ENCODE results near the gene RAPGEF5.
"Not testable (repeated sequence)": the region's sequence is repeated elsewhere in the genome, so short reads cannot be mapped to it uniquely, and the experiment has no call there.

The RAPGEF5 gene

DNA sequence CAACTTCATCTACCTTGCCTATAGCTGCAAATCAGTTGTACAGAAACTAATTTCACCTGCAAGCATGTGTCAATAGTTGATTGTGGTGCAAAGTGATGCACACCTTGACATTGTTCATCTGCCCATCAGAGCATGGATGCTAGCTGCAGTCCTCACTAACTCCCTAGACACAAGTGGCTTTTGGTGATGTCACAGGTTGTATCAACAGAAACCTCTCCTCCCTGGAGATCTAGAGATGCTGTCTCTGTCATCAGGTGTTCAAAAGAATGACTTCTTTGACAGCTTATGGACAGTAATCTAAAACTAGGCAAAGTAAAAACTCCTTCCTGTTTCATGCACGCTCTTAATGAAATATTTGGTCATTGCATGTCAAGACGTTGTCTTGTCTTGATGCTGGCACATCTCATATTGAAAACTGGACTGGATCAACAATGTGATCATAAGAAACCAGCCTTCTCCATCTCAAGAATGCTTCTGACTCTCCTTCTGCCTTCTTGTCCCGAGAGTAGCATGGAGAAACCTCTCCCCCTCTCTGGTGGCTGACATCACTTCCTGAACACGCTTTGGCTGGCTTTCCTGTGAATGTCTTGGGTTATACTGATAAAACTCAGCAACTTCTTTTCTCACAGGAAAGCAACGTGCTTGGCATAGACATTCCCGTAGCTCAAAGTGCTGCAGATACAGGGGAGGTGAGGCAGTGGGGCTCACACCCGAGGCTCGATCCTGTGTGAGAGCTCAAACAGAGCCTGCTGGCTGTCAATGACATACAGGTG, 235.1 kb downstream of the RAPGEF5 start:
- no peak for DNase-seq (ENCODE audit: low read depth in 2 of 2)

DNA sequence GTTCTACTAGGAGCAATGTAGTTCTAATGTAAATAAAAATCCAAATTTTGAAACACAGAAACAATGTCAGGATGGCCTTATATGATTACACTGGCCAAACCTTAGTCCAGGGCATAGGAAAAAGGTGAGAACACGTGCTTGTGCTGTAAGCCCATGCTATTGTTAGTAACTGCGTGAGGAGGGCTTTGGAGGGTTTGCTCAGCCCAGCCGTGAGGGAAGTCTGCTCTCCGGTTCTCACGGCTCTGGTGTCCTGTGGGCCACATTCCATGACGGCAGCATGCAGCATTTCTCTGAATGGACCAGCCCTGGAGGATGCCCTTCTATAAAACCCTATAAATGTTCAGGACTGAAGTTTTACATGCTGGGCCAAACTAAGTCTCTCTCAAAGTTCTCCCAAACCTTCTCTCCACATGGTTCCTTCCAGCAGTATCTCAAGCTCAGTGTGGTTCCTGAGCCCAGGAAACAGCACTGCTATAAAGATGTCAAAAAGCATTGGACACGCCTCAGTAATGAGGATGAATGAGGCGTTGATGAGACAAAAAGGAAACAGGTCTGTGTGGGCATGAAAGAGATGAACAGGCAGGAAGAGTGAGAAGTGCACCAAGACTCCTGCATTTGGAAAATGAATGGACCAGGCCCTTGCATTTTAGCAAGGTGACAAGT, 236.4 kb downstream of the RAPGEF5 start:
- DNase-seq (ENCODE audit: low read depth in 2 of 2) = no peak

DNA sequence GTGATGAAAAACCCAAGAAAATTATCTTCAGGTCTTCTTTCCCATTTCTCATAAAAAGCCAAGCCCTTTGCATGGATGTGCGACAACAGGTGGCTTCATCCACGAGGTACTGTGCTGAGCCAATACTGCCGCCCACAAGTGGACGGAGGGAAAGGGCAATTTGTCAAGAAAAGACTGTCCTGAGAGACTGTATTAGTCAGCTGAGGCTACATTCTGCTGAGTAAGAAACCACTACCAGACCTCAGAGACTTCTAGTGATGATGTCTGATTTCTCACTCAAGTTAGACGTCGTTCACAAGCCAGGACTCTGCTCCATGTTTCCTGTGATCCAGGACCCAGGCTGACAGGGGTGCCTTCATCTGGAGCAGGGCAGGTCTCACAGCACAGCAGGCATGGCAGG, 239.7 kb downstream of the RAPGEF5 start:
- no peak for DNase-seq (ENCODE audit: low read depth in 2 of 2)

DNA sequence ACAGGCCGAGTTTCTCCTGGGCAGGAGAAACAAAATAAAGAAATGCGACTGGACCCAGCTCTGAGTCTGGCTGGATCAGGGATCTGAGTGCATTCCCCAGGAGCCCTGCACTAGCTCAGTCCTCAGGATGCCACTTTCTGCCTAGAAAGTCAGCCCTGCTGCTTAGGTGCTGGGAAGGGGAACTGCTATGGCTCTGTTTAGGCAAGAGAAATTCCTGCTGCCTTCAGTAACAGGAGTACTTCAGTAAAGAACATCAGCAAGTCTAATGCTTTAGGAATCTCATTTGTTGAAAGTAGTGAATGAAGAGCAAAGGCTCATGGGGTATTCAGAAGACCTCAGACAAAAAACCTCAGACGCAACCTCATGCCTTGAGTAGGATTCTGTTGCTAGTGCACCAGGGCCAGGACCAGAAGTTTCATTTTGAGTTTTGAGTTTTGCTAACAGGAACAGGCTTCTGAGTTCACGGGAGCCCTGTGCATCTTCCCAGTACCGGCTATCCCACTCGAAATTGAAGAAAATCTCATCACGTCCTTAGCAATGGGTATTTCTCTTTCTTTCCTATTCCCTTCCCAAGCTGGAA, 240.4 kb downstream of the RAPGEF5 start:
- DNase-seq (ENCODE audit: low read depth in 2 of 2) = no peak

DNA sequence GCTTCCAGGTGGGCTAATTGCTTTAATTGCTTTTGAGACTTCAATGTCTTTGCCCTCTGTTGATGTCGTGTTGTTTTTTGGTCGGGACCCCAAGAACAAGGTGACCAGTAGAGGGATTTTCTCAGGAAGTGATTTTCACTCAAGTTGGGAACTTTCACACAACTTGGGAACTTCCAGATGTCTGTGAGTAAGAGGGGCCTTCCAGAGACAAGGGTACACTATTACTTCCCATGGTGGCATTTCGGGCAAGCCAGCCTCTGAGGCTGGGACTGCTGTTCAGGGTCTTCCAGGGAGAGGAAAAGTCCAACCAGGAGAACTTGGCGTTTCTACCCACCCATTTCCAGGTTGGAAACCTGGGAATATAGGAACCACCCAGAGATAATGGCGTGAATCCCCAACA, 241.3 kb downstream of the RAPGEF5 start:
- DNase-seq (ENCODE audit: low read depth in 2 of 2) = no peak

DNA sequence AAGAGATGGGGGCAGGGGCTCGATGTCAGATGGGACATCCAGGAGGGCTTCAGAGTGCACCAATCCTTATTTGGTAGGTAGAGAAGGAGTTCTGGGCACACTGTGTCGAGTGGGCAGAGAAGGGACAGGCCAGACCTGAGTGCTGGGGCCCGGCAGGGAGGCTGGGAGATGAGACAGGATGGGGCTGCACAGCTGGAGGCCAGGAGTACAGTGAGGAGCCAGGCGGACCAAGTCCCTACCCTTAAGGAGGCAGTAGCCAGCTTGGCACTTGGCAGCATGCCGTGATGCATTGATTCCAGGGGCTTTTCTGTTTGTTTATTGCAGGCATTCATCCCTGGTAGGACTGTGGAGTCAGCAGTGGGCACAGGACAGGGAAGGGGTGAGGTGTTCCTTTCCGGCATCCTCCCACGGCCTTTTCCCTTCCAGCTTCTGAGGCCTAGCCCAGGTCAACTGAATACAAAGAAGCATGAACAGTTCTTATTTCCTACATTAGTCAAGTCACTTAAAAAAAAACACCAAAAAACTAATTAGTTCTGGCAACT, 242.4 kb downstream of the RAPGEF5 start:
- no peak for DNase-seq (ENCODE audit: low read depth in 2 of 2)

DNA sequence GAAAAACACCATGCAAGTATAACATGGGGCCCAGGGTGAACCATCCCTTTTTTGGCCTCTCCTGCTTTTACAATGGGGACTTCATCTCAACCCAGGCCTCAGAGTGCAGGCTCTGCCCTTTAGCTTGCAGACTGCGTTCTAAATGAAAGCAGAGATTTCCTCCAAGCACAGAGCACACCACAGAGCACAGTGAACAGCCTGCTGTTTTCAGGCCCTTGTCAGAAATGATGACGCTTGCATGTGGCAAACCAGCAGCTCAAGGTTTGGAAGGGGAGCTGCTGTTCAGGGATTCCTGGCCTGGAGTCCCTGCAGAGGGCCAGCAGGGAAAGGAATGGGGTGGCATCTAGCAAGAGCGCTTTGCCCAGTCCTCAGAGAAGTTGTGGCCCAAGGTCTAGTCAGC, 243.9 kb downstream of the RAPGEF5 start:
- DNase-seq (ENCODE audit: low read depth in 2 of 2) = no peak

DNA sequence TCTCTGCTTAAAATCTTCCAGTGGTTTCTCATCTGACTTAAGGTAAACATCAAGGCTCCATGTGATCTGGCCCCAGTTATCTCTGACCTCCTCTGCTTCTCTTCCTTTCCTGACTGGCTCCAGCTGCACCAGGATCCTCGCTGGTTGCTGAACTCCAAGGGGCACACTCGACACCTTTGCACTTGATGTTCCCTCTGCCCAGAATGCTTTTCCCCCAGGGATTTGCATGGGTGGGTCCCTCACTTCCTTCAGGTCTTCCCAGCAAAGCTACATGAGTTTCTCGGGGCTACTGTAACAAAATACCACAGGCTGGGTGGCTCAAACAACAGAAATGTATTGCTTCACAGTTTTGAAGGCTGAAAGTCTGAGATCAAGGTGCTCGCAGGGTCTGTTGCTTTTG, 245.3 kb downstream of the RAPGEF5 start:
- DNase-seq (ENCODE audit: low read depth in 2 of 2) = no peak

DNA sequence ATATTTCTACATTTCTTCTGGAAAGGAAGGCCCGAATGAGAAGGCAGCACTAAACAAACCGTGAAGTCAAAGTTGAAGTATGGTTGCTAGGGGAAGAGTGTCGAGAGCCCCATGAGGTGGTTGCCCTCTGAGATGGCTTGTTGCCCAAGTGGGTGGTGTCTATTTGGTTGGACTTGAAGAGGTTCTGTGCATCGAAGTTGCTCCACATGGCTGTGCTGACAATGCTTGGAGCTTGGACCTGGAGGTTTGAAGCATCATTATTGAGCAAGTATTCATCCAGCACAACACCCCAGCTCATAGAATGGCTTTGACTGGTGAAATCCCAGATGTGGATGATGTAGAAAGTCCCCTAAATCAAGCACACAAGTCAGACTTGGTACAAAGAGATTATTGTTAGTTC, 246.1 kb downstream of the RAPGEF5 start:
- no peak for DNase-seq (ENCODE audit: low read depth in 2 of 2)

DNA sequence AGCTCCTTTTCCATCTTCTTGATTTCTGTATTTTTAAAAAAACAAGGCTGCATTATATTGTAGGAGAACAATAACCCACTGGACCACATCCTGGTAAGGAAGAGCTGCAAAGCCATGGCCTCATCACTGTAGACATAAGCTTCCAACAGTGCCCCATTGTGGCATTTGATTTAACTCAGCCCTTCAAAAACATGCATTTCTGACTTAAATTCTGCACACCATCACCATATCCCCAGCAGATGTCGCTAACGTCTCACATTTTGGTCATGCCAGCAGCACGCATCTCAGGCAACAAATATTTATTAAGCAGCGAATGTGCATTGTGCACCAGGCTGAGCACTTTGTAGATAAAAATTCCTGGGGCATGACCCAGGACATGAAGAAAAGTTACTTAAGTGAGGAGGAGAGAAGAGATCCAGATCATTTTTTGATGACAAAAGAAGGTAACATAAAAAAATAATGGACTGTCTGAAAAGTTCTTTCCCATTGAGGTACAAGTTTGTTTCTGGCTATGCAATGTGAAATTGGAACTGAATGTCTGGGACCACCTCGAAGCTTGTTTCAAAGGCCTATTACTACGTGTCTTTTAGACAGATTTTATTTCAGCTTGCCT, 246.6 kb downstream of the RAPGEF5 start:
- peak; percentile 14 to 56 for DNase-seq (ENCODE audit: low read depth in 2 of 2)

DNA sequence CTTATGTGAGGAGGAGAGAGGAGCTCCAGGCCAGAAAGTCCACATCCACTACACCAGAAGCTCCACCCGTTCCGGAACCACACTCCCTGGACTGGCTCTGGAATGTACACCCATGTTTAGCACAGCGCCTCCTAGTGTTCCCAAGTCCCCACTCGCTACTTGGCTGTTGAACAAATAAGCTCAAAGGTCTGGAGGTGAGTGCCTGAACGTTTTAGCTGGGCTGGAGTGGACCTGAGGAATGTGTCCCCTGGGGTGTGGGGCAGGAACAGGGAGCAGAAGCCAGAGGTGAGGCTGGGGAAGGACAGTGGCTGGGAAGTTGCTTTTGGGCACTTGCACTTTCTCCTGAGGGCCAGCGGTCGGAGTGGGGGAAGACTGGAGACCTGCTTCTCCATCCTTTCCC, 247.2 kb downstream of the RAPGEF5 start:
- DNase-seq (ENCODE audit: low read depth in 2 of 2) = peak in 1 of 2 donors; percentile 4

DNA sequence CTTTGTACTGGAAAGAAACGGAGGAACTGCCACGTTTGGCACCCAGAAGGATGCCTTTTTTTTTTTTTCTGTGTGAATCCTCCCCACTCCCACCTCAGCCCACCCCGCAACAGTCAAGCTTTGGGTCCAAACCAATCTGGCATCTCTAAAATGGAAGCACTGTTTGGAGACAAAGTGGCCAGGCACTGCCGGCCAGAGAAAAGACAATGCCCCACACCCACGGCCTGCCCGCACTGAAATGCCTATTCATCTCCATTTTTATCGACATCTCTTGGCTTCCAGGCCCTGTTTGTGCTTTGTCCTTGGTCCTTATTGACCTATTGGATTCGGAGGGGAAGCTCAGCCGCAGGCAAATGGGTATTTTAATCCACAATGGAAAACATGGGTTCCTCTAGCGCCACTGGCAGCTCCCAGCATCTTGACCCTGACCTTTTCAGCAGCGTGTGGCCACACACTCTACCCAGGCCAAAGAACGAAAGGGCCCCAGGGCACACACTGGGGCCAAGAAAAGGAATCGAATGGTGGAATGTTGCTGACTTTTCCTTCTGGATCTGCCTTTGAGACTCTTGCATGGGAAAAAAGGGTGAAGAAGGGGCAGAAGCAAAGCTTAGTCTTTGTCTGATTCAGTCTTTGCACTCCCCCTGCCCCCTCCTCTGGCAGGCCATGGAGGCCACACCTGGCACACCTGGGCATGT, 248.7 kb downstream of the RAPGEF5 start:
- no peak for DNase-seq (ENCODE audit: low read depth in 2 of 2)

DNA sequence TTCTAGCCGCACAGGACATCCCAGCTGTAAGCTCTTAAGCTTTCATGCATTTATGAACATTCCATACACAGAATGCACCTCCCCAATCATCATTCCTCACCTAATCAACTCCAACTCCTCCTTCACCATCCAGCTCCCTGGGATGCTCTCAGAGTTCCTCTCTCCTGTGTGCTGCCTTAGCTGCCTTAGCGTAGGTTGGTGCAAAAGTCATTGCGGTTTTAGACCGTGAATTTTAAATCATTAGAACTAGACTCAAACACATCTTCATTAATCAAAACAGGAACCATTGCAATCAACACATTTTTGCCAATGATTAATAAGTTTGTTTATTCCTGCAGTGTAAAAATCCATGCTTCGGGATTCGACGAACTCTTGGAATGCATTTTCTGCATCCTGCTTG, 251.4 kb downstream of the RAPGEF5 start:
- no peak for DNase-seq (ENCODE audit: low read depth in 2 of 2)

DNA sequence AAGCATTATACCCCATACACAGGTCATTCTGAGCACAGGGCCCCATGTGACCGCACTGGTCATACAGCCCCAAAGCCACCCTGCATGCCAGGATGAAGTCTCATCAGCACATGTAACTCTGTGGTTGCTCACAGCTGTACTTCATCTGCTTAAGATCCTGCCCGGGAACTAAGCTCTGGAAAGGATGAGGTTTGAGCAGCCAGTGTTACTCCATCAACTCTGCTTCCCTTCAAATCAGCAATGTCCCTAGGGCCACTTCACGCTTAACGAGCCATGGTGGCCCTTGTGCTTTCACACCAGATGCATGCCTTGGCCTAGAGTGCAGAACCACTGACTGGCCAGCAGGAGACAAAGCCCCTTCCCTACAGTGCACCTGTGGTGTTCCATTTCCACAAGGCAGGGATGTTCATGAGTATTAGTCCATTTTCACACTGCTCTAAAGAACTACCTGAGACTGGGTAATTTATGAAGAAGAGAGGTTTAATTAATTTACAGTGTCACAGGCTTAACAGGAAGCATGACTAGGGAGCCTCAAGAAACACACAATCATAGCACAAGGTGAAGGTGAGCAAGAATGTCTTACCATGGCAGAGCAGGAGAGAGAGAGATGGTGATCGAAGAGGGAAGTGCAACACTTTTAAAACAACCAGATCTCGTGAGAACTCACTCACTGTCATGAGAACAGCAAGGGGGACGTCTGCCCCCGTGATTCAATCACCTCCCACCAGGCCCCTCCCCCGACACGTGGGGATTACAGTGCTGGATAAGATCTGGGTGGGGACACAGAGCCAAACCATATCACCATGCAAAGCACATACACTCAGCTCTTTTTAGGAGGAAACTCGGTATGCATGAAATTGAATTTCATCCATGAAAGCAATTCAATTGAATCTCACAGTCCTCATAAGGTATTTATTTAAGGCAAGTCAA, 262.3 kb downstream of the RAPGEF5 start:
- no peak for DNase-seq (ENCODE audit: low read depth in 2 of 2)

DNA sequence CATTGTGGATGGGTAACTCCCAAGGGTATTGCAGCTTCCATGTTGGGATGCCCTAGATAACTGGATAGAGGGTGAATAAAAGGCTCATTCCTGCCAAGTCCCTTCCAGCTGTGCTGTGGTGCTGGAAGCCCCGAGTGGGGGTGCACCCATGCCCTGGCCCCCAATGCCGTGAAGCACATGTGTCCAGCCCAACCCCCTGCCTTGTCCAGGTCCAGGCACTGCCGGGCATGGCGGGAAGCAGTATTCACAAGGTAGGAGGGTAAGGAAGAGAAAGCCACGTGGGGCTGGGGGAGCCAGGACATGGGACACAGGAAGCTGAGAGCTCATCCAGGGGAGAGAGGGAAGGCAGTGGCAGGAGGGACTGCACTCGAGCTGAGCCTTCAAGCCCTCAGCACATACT, 263.0 kb downstream of the RAPGEF5 start:
- no peak for DNase-seq (ENCODE audit: low read depth in 2 of 2)

DNA sequence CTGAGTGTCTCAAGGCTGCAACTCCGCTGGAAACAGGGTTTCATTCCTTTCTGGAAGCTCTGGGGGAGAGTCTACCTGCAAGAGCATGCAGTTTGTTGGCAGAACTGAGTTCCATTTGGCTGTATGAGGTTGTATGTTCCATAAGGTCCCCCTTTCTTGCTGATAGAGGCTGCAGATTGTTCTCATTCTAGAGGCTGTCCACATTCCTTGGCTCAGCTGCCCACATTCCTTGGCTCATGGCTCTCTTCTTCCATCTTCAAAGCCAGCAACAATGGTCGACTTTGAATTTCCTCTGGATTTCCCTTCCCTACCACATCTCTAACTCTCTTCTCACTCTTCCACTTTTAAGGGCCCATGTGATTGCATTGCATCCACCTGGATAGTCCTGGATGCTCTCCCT, 264.0 kb downstream of the RAPGEF5 start:
- DNase-seq (ENCODE audit: low read depth in 2 of 2) = no peak

DNA sequence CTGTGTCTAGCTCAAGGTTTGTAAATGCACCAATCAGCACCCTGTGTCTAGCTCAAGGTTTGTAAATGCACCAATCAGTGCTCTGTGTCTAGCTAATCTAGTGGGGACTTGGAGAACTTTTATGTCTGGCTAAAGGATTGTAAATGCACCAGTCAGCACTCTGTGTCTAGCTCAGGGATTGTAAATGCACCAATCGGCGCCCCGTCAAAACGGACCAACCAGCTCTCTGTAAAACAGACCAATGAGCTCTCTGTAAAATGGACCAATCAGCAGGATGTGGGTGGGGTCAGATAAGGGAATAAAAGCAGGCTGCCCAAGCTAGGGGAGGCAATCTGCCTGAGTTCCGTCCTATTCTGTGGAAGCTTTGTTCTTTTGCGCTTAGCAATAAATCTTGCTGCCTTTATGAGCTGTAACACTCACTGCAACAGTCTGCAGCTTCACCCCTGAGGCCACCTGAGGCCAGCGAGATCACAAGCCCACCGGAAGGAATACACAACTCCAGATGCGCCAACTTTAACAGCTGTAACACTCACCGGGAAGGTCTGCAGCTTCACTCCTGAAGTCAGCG, 265.9 kb downstream of the RAPGEF5 start:
- not testable (repeated sequence) for DNase-seq (ENCODE audit: low read depth in 2 of 2)

DNA sequence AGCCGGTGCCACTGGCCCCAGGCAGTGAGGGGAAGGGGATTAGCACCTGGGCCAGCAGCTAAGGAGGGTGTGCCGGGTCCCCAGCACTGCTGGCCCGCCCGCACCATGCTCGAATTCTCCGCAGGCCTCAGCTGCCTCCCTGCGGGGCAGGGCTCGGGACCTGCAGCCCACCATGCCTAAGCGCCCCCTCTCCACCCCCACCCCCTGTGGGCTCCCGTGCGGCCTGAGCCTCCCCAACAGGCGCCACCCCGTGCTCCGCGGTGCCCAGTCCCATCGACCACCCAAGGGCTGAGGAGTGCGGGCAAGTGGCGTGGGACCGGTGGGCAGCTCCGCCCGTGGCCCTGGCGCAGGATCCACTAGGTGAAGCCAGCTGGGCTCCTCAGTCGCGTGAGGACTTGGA, 266.4 kb downstream of the RAPGEF5 start:
- DNase-seq (ENCODE audit: low read depth in 2 of 2) = no peak

DNA sequence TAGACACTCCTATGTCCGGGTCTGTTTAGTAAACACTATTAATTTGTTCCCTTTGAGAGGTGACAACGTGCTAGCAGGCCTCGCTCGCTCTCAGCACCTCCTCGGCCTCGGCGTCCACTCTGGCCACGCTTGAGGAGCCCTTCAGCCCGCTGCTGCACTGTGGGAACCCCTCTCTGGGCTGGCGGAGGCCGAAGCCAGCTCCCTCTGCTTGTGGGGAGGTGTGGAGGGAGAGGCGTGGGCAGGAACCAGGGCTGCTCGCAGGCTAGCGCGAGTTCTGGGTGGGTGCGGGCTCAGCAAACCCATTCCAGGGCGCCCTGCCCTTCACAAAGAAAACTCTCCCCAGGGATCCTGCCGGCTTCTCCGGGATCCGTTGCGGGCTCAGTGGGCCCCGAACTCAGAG, 266.8 kb downstream of the RAPGEF5 start:
- no peak for DNase-seq (ENCODE audit: low read depth in 2 of 2)

DNA sequence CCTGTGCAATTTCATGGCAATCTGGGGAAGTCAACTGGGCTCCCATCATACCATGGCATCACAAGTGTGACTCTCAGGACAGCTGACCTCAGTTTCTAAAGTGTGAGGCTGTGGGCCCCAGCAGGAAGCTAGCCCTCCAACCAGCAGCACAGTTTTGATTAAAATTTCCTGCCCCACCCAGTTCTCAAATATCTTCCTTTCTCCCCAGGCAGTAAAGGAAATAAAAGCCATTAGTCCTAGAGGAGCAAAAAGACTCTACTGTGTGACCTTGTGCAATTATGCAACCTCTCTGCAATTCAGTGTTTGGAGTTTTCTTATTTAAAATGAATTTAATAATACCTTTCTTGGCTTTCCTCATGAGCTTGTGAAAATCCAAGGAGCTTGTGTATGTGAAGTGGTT, 268.1 kb downstream of the RAPGEF5 start:
- no peak for DNase-seq (ENCODE audit: low read depth in 2 of 2)

Data from stimulated activated CD4-positive, alpha-beta T cell treated with anti-CD3 and anti-CD28 coated beads, Interleukin-1b, Interleukin-23, amount 100 ng/mL, for 4 hours (primary cell).